CD4-positive, alpha-beta T cell treated with Interleukin-17A for 4 hours (primary cell): Measurements from ENCODE around the gene RPSA.
A peak's percentile ranks its signal among the peaks of the same experiment; 100 is the strongest.
"Not testable (repeated sequence)": the region's sequence is repeated elsewhere in the genome, so short reads cannot be mapped to it uniquely, and the experiment has no call there.

ENCODE experiments used
- DNase-seq: peaks from one replicate; pipeline ENCODE4 v3.0.0-alpha.2; 2020; ENCODE audit warnings: mixed read lengths

The RPSA gene

DNA sequence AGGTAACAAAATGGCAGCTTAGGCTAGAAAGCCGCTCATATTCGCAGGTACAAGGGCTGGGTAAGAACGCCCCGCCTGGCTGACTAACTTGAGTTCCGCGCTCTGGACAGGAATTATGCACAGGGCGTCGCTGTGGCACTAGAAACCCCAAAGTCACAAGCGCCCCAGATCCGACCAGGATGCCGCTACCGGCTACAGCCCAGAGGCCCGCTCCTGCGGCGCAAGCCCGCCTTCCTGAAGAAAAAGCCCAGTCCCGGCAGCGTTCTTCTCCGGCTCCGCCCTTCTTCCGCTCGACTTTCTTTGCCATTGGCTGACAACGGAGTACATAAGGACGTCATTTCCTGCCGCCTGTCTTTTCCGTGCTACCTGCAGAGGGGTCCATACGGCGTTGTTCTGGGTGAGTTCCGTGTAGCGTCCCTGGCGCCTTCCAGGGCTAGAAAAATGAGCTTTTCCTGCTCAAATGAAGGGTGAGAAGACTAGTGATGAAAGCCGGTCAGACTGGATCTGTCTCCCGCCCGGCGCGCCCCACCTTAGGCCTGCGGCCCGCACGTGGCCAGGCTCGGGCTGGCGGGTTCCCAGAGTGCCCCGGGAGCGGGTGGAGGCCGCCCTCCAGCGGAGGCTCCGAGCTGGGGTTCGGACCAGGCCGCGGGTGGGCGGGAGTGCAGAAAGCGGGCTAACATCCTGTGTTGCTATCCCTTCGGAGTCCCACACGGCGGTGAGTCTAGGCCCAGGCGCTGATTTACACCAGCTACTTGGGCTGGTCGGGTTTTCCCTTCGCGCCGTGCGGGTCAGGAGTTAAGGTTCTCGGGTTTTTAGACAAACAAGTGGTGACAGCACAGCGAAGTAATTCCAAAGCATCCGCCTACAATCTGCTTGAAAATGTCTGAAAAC, at the start of gene RPSA:
RPSA (plus strand) TSS at position 353 of the 891 bp plus-strand sequence. CDS start 934 bp downstream, outside the sequence.
- peak; percentile 96 for DNase-seq

GRCh38 chr3:39358333-39358732, 48.2 kb upstream of the RPSA start:
- DNase-seq, result no peak

DNA sequence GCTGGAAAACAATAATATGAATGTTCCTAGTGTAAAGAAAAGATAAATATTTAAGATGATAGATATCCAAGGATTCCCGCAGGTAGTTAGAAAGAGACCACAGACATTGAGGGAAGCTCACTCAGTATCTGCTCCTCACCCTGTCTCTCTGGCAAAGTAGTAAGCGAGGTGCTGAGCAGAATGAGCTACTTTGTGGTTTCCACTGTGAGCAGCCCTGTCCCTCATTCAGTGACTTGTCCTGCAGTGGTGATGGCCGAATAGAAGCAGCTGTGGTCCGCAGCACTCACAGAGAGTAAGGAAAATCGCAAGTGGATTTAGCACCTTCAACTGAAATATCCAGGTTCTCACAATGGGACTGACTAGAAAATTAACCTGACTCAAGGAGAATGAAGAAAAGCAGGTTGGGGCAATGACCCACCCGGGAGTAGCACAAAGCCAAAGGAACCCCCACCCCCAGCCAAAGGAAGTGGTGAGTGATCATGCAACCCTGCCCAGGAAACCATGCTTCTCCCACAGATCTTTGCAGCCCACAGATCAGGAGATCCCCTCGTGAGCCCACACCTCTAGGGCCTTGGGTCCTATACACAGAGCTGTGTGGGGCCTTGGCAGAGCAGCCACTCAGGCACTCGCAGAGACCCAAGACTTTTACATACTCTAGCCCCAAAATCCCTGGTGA, 45.1 kb upstream of the RPSA start:
- DNase-seq, result peak; percentile 55

DNA sequence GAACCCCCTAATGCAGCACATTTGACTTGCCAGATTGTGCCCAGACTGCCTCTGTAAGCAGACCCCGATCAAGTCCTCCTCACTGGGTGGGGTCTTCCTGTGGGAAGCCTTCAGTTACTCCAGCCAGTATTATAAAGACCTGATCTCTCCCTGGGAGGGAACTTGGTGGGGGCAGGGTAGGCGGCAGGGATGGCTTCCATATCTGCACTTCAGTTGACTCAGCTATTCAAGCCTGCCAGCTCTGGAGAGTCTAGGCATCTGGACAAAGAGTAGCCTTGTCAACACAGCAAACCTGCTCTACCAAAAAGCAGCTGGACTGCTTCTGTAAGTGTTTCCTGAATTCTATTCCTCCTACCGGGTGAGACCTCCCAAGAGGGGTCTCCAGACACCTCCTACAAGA, 44.3 kb upstream of the RPSA start:
- DNase-seq, result no peak

GRCh38 chr3:39362812-39363211, 43.7 kb upstream of the RPSA start:
- DNase-seq, result no peak

GRCh38 chr3:39370450-39370849, 36.1 kb upstream of the RPSA start:
- not testable (repeated sequence) for DNase-seq

- DNase-seq, result no peak
Observed at GRCh38 chr3:39372833-39373232, 33.7 kb upstream of the RPSA start.

GRCh38 chr3:39376959-39377634, 29.4 kb upstream of the RPSA start:
- no peak for DNase-seq

DNA sequence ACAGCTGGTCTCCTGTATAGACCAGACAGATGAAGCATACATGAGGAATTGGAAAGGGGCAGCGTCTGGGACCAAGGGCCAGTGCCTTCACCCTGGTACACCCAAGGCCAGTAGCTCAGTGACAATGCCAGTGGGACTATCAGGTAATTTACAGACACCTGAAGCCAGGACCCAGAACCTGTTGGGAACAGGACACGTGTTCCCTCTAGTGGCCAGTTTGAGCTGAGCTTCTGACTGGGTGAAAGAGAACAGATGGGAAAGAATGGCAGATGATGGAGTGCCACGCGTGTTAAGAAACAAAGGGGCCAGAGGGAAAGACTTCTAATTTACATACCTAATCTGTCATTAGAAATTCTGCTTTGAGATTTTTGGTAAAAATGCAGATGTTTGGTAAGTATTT, 28.4 kb upstream of the RPSA start:
- peak; percentile 74 for DNase-seq

GRCh38 chr3:39378957-39379777, 27.4 kb upstream of the RPSA start:
- no peak for DNase-seq

GRCh38 chr3:39379778-39380155, 26.8 kb upstream of the RPSA start:
- DNase-seq, result no peak

- no peak for DNase-seq
Observed at GRCh38 chr3:39381432-39381831, 25.1 kb upstream of the RPSA start.

- peak; percentile 81 for DNase-seq
Observed at GRCh38 chr3:39383045-39383880, 23.3 kb upstream of the RPSA start, which contains the start of gene SLC25A38. TSS of gene SLC25A38 (plus strand) at chr3:39383370. CDS start at chr3:39383725, 355 bp downstream.

DNA sequence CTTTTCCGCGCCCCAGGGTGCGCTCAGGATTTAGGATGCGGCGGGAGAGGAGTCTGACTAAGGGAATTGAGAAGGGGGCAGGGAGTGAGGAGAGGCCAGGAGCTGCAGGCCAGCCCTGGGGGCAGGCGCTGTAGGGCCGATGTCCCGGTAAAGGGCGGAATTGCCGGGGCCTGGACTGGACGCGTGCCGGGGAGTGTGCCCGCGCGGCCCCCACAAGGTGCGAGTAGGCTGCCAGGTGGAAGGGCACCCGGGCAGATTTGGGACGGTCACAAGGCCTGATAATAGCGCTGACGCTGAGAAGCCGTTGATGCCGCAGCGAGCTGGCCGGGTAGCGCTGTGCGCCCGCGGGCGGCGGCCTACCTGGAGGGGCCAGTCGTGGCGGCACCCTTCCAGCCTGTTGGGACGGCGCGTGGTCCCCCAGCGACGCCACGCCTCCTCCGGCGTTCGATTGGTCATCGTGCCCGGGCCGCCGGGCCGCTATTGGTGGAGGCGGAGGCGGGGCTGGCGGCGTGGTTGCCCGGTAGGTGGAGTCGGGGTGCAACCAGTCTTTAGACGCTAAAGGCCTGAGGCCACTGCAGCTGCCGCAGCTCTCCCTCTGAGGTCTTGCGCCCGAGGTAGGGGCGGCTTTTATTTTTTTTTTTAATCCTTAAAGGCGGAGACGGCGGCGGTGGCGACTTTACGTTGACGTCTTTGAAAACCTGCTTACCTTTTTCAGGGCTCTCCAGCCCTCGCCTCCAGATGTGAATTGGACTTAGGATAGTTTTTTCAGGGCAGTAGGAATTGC, 22.4 kb upstream of the RPSA start:
- DNase-seq, result peak; percentile 97

- no peak for DNase-seq
Observed at GRCh38 chr3:39384665-39385000, 21.9 kb upstream of the RPSA start.

DNA sequence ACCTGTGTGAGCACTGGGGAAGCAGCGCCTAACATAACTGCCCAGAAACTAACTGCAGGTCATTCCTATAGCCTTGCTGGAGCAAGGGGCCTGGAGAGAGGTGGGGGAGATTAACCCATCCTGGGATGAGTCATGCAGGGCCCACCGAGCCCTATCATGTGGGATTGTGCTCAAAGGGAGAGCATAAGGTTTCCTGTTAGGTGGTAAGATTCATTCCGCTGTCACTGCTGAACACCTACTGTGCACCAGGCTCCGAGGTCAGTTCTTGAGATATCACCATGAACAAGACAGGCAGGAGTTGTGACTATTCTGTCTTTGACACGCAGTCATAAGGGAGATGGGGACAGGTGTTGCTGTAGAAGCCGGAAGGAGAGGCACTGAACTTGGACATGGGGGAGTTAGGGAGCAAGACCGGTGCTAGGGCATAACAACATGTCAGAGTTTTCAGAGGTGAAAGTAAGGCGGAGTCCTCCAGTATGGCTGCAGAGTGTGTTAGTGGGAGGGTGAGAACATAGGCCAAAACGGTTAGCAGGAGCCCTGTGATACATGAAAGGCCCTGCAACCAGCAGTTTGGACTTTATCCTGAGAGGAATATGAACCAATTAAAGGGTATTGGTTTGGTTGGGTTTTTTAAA, 20.9 kb upstream of the RPSA start:
- DNase-seq, result no peak

DNA sequence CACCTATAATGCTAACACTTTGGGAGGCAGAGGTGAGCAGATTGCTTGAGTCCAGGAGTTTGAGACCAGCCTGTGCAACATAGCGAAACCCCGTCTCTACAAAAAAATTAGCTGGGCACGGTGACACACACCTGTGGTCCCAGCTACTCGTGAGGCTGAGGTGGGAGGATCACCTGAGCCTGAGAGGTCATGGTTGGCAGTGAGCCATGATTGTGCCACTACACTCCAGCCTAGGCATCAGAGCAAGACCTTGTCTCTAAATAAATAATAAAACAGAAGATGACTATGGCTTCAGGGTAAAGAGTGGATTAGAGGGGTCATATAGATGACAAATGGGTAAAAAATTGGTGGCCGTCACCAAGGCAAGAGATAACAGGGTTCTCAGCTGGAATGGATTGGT, 20.2 kb upstream of the RPSA start:
- no peak for DNase-seq

DNA sequence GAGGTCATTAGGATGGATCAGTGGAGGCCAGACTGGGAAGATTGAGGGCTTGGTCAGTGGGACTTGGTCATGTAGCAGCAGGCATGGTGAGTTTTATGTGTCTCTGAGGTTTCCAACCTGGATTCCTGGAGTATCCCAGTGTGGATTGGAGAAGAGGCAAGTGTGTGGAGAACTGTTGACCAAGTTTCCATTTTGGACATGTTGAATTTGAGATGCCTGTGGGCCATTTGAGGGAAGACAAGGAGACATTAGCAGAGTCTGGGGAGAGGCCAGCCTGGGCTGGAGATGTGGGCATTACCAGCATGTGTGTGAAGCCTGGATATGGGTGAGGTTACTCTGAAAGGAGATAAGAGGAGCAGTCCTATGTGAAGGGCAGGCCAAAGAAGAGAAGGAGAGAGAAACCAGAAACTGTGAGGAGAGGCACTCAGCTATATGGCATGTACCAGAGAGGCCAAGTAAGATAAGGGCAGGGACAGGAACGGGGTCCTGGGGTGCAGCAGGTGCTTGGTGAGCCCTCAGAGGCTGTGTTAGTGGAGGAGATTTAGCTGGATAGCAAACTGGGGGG, 19.0 kb upstream of the RPSA start:
- DNase-seq, result no peak

- no peak for DNase-seq
Observed at GRCh38 chr3:39388153-39388552, 18.4 kb upstream of the RPSA start.

DNA sequence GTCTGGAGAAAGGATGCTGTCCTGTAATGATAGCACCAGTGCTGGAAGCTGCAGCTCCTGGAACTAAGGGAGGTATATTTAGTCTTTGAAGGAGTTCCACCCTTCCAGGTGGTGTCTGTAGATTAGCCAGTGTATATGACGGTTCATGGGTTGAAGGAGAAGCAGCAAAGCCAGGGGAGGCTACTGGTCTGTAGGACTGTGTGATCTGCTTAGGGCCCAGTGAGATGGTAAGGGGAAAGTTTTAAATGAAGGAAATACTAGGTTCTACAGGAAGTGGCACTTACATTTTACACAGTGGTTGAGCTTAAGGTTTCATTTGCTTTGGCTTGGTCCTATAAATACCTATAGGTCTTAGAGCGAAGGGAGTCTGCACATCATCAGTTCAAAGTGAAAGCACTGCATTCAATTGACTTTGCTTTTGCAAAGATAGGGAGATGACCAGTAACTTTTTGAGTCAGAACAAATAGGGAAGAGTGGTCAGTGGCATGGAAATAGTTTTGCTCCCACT, 17.7 kb upstream of the RPSA start:
- DNase-seq, result no peak
